Epithelial cell of prostate (primary cell): ENCODE measurements around the gene MIGA2.
"Not testable (repeated sequence)": the region's sequence is repeated elsewhere in the genome, so short reads cannot be mapped to it uniquely, and the experiment has no call there.

Experiments
- DNase-seq: peaks from one replicate; pipeline ENCODE4 v3.0.0-alpha.2; 2011; ENCODE audit warnings: low read depth, low spot score
- H3K27ac ChIP-seq: fragments of 450-650 bp; 2 replicates; pipeline ENCODE4 v1.5.1; 2017; ENCODE audit warnings: mild to moderate bottlenecking

The MIGA2 gene

GRCh38 chr9:129033216-129033615 is 3.2 kb upstream of the MIGA2 start:
- no peak for DNase-seq
- H3K27ac ChIP-seq = no peak overlapping the region

DNA sequence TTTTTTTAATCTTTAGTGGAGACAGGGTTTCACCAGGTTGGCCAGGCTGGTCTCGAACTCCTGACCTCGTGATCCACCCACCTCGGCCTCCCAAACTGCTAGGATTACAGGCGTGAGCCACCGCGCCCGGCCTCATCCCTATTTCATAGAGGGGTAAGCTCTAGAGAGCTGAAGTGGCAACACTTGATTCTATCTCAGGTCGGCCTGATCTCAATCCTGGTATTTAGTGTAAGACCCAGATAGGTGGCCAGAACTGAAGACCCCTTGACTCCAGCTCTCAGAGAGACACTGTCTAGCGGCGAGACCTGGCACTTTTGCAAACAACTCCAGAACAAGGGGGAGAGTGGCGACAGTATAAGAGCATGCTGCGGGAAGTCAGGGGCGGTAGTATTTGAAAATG is 588 bp upstream of the MIGA2 start:
- peak overlapping the region; percentile 38 for H3K27ac ChIP-seq
- not testable (repeated sequence) for DNase-seq

DNA sequence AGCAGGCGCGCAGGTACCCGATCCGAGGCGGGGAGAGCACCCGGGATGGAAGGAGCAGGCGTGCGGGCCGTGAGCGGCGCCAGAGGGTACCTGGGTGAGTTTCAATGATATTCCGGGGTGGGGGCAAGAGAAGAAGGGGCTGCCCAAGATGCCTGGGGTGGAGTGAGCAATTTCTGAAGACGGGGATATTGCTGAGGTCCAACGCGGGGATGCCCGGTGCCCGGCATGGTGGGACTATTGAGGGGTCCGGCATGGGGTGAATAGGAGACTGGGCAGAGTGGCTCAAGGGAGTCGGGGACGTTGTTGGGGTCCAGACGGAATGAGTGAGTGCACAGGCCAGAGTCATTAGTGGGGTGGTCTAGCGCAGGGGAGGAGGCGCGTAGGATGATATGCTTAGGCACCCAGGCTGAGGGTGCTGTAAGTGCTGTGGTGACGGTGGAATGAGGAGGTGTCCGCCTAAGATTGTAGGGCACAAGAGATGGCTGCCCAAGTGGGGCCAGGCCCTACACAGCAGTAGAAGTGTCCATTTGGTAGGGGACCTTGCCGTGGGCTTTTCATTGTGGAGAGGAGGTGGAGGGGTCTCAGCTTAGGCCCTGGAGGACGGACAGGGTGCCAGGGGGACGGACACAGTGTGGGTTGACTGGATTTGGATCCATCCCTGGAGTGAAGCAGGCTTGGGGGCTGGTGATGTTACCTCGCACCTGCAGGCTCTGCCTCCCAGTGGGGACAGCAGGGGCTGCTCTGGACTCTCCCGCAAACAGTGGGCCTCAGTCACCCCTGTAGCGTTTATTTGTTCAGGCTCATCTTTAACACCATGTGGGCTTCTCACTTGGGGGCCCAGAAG is 719 bp downstream of the MIGA2 start:
- no peak for DNase-seq
- H3K27ac ChIP-seq = peak overlapping the region; percentile 38

DNA sequence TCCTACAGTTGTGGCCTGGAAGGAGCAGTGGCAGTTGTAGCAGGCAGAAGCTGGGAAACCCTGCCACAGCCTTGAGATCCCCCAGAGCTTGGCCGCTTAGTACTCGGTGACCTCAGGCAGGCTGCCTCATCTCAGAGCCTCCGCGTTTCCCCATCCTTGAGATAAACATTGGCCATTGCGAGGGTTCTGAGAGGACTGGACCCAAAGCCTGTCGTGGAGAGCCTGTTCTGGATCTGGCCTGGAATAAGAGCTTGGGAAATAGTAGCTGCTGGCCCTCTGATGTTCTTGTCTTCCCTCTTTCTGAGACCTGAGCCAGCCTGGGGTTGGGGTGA is 1.3 kb downstream of the MIGA2 start:
- no peak for DNase-seq
- no peak overlapping the region for H3K27ac ChIP-seq

GRCh38 chr9:129038109-129038852 is 1.9 kb downstream of the MIGA2 start:
- H3K27ac ChIP-seq = no peak overlapping the region
- DNase-seq = no peak

DNA sequence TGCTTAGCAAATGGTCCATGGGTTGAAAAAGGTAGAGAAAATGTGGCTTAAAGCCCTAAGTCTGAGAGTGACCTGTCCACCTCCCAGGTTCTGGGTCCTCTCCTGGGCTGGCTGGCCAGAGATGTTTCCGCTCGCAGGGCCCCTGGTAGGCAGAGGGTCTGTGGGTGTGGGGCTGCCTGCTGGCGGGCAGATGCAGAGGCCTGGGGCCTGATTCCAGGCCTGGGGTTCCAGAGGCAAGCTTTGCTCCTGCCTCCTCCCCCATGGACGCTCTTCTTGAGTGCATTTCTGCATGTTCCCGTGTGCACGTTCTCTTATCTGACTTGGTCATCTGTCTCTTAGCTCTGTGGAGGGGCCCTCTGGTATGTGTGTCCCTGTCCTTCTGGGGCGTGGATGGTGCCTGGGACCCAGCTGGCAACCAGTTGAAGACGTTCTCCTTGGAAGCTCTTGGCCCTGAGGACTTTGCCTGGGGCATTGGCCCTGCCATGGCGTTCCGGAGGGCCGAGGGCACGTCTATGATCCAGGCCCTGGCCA is 3.8 kb downstream of the MIGA2 start:
- DNase-seq = no peak
- no peak overlapping the region for H3K27ac ChIP-seq

GRCh38 chr9:129042016-129042415 is 5.6 kb downstream of the MIGA2 start:
- no peak for DNase-seq

DNA sequence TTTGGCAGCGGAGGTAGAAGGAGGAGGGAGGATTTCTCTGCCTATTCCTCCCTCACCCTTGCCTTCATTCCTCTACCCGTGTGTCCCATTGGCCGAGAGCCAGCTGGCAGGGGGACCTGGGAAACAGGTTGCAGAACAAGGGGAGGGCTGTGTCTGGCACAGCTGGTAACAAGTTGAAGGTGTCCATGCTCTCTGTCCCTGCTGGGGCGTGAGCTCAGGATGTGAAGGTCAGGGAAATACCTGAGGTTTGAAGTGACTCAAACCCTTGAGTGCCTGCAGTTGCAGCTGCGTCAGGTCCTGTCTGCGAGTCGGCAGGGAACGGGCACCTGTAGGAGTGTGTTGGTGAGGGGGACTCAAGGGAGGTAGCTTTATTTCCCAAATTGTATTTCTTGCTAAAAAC is 16.2 kb downstream of the MIGA2 start:
- peak; percentile 80 for DNase-seq
- peak overlapping the region; percentile 31 for H3K27ac ChIP-seq

More at GRCh38 chr9:129042016-129042415, 5.6 kb downstream of the MIGA2 start:
- no peak overlapping the region for H3K27ac ChIP-seq

DNA sequence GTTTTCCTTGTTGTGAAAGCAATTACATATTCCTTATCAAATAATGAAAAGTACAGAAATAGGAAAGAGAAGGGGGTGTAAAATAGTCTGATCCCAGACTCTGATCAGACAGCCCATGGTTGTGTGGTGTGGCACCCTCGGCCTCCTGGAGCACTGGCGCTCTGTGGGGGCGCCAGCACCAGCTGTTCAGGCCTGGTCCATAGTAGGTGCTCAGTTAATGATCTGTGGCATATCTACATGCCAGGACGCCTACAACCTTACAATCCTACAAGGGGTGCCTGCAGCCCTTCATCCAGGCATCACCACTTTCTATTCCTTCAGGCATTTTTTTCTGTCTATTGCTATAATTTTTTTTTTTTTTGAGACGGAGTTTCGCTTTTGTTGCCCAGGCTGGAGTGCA is 16.6 kb downstream of the MIGA2 start:
- H3K27ac ChIP-seq = peak overlapping the region; percentile 31
- no peak for DNase-seq

GRCh38 chr9:129054163-129054851 is 17.9 kb downstream of the MIGA2 start:
- no peak overlapping the region for H3K27ac ChIP-seq
- DNase-seq = no peak

DNA sequence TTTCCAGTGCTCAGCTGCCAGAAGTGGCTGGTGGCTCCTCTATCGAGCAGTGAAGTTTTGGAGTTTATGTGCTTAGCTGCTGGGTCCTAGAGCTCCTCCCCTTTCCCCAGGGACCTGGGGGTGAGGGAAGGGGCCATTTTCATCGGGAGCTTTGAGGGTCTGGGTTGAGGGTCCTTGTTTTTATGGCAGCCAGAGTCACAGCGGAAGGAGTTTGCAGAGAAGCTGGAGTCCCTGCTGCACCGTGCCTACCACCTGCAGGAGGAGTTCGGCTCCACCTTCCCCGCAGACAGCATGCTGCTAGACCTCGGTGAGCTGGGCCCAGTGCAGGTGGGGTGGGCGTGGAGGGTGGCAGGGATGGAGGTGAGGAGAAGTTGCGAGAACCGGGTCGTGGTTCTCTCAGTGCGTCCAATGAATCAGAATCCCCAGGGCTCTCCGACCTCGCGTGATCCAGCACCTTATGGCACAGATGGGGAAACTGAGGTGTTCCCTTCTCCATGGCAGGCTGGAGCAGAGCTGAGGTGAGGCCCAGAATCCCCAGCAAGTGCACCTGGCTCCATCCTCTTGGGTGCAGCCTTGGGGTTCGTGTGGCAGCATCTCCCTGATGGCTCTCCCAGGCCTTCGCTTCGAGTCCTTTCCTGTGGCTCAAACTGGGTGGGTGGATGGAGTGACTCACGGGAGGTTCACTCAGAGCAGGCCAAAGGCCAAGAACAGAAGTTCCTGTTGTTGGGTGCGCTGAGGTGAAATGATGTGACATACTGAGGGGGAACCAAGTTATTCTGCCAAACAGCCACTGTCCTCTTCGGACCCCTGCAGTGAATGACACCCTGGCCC is 22.8 kb downstream of the MIGA2 start:
- no peak overlapping the region for H3K27ac ChIP-seq
- DNase-seq = no peak

DNA sequence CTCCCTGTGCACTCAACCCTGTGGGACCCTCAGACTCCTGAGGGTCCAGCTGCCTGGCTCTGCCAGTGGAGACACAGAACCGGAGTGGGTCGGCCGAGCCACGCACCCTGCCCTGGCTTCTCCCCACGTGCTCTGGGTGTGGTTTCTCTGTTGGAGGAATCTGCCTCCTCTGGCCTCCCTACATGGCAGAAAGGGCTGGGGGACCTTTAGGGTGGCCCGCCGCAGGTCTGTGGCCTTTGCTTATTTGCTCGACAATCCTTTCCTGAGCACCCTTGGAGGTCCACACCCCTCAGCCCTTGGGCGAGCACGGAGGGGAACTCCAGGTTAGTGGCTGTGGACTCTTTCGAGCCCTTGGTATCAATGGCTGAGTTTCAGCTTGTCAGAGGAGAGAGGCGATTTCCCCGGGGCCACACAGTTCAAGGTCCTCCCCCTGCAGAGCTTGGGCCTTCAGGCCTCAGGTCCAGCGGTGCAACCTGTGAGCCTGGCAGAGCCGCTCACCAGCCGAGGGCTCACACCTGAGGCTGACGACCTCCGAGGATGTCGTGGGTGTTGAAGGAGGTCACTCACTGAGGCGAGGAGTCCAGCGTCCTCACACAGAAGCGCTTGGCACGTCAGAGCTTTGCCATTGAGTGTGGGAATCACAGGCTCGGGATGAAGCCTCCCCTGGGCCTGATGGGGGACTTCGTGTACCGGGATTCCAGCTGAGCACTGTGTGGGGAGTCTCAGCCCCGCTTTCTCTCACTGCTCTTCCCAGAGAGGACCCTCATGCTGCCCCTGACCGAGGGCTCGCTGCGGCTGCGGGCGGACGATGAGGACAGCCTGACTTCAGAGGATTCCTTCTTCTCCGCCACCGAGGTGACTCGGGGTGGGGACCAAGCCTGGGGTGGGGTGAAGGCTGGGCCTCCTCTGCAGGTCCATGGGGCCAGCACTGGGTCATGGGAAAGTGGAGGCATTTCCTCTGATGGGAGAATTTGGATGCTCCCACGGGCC is 23.7 kb downstream of the MIGA2 start:
- H3K27ac ChIP-seq = no peak overlapping the region
- no peak for DNase-seq

DNA sequence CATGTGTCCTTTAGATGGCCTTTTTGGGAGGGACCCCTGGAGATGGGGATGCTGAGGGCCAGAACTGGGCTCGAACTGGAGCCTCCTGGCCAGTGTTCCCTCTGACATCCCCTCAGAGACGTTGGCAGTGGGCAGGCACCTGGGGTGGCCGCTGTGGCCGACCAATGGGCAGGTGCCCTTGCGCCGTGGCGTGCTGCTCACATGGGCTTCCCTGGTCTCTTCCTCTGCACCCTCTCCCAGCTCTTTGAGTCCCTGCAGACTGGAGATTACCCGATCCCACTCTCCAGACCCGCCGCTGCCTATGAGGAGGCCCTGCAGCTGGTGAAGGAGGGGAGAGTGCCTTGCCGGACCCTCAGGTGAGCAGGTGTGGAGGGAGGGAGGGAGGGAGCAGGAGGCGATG is 24.6 kb downstream of the MIGA2 start:
- no peak for DNase-seq
- no peak overlapping the region for H3K27ac ChIP-seq

DNA sequence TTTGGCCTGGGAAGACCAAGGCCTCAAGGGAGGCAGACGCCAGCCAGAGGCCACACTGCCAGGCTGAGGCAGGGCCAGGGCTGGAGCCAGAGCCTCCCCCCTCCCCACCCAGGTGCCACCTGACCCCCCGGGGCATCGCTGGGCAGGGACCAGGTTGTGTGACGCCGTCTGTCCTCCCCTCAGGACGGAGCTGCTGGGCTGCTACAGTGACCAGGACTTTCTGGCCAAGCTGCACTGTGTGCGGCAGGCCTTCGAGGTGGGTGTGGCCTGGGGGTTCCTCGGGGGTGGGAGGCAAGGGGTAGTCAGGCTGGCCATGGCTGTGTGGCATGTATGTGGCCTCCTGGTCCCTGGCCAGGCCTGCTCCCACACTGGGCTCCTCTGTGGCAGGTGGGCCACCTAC is 26.6 kb downstream of the MIGA2 start:
- H3K27ac ChIP-seq = no peak overlapping the region
- DNase-seq = no peak

DNA sequence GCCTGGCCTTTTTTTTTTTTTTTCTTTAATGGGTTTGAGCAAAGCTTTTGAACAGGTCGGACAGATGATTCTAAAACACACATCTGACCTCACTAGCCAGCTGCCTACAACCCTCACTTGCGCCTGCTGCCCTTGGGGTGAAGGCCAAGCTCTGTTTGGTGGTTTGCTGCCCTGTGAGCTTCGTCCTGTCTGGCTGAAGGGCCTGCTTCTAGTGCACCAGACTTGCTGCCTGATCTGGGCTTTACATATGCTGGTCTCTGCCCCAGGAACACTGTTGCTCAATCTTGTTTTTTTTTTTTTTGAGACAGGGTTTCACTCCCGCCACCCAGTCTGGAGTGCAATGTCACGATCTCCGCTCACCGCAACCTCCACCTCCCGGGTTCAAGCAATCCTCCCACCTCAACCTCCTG is 28.1 kb downstream of the MIGA2 start:
- DNase-seq = no peak
- no peak overlapping the region for H3K27ac ChIP-seq

DNA sequence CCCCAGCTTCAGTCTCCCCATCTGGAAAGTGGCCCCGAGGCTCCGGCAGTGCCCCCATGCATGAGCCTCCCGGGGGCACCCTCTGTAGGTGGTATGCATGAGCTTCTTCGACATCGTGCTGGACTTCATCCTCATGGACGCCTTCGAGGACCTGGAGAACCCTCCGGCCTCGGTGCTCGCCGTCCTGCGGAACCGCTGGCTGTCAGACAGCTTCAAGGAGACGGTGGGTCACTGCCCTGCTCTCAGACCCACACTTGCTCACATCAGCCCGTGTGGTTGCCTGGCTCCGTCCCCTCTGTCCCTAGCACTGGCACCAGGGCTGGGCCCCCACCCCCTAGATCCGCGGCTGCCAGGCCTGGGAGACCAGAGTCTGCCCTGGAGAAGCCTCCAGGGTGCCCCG is 31.7 kb downstream of the MIGA2 start:
- no peak for DNase-seq
- no peak overlapping the region for H3K27ac ChIP-seq

DNA sequence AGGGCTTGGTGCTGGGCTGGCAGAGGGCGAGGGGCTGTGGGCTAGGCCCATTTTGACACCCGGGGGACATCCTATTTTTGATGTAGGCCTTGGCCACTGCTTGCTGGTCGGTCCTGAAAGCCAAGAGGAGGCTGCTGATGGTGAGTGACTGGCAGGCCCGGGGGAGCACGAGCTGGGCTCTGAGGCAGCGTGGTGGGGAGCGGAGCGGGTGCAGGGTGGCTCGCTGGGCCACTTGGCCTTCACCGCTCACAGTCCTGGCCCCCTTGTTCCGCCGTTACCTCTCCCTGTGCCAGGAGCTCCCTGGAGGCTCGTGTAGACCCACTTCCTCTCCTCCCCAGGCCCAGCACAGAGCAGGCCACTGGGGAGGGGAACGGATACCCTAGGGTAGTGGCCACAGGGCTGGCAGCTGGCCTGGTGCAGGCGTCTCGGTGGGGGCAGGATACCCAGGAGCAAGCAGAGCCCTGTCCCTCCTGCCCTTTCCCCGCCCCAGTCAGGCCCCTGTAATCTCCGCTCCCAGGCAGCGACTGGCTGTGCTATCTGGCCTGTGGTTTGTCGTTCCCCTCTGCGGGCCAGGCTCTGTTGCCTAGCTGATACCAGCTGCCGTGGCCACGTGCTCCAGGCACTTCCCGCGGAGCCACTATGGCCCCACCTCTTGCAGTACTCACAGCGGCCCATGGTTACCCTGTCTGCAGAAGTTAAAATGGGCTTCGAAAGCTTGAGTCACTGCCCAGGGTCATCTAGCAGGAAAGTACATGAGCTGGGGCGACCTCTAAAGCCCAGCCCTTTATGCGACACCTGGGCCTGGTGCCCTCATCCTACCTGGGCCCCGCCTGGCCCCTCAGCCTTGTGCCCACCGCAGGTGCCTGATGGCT is 32.8 kb downstream of the MIGA2 start:
- H3K27ac ChIP-seq = no peak overlapping the region
- no peak for DNase-seq
